Rectal smooth muscle tissue (tissue), 1 donor: ENCODE data around the gene RC3H2.
"Not testable (repeated sequence)": the region's sequence is repeated elsewhere in the genome, so short reads cannot be mapped to it uniquely, and the experiment has no call there.

Experiments used
- H3K27ac ChIP-seq: one replicate; pipeline ENCODE4 v1.7.0; 2013; ENCODE audit warnings: low read depth, low read length, inconsistent platforms
- H3K27me3 ChIP-seq: one replicate; pipeline ENCODE4 v1.7.0; 2013; ENCODE audit warnings: low read length; ENCODE audit not compliant: control insufficient read depth, insufficient read depth
- H3K36me3 ChIP-seq: one replicate; pipeline ENCODE4 v1.7.0; 2013; ENCODE audit warnings: low read length; ENCODE audit not compliant: control insufficient read depth, insufficient read depth
- H3K4me1 ChIP-seq: one replicate; pipeline ENCODE4 v1.7.0; 2013; ENCODE audit warnings: low read length; ENCODE audit not compliant: control insufficient read depth, insufficient read depth
- H3K4me3 ChIP-seq: one replicate; pipeline ENCODE4 v1.7.0; 2013; ENCODE audit warnings: low read length
- H3K9ac ChIP-seq: one replicate; pipeline ENCODE4 v1.7.0; 2013; ENCODE audit warnings: low read length

RC3H2 gene

DNA sequence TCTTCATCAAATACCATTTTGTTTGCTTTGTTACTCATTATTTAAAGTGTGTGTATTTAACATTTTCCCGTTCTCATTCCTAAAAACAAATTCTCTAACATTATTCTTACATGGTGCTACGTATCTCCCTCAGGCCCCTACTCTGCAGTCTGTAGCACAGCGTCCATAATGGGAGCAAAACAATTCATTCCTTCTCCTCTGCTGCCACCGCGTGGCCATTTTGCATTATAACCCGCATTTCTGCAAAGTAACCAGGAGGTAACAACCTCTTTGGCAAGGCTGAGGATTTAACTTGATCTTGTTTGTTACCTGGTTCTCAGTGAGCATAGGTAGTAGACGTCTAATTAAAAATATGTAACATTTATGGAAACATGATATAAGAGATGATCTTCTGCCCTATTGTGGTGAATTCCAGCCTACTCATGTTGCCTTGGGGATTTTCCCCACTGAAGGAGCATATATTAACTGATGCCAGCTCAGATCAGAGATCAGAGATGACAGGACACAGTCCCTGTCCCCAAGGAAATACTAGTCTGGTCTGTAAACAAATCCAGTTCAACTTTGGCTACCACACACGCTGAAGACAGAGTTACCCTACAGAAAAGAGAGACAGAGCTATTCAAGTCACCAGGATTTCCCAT is 94.7 kb downstream of the RC3H2 start:
- Histone ChIP-seq H3K9ac (no peak overlapping the region), H3K27ac (no peak overlapping the region), H3K4me3 (no peak overlapping the region), H3K4me1 (no peaks in the 10 kb centered on the region), H3K27me3 (no peaks in the 10 kb centered on the region), H3K36me3 (no peaks in the 10 kb centered on the region)

DNA sequence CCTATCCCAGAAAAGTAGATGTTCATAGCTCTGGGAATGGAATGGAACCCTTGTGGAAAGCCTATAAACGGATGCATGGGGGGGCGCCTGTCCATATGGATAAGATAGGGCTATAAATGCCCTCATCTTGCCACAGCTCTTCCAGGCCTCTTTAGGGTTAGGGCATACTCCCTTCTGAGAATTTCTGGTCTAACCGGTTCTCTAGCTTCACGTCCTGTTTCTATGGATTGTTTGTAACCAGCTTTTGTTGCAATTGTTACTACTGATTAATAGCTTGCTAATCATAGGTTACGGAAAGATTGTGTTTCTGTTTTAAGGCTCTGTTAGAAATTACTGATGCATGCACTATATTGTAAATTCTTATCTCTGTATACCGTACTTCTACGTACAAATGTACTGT is 95.9 kb downstream of the RC3H2 start:
- H3K9ac ChIP-seq, H3K4me1 ChIP-seq, H3K27ac ChIP-seq, H3K36me3 ChIP-seq, H3K4me3 ChIP-seq, H3K27me3 ChIP-seq: not testable (repeated sequence)

DNA sequence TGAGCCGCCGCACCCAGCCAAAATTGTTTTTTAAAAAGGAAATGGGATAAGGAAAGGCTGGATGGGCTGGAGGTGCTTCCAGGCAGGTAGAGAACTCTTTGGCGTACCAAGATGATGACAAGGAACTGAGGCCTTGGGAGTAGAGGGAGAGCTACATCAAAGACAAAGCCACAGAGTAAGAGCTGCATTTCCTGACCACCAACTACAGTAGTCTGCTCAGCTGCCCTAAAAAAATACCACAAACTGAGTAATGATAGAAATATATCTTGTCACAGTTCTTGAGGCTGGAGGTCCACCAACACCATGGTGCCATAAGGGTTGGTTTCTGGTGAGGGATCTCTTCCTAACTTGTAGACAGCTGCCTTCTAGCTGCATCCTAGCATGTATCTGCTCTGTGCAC is 97.0 kb downstream of the RC3H2 start:
- no peaks in the 10 kb centered on the region for H3K27me3 ChIP-seq
- H3K9ac ChIP-seq, result no peak overlapping the region
- H3K4me3 ChIP-seq, result no peak overlapping the region
- no peak overlapping the region for H3K27ac ChIP-seq
- no peaks in the 10 kb centered on the region for H3K4me1 ChIP-seq
- no peaks in the 10 kb centered on the region for H3K36me3 ChIP-seq

- H3K4me3 ChIP-seq, result no peak overlapping the region
- H3K36me3 ChIP-seq, result no peaks in the 10 kb centered on the region
- H3K4me1 ChIP-seq, result no peaks in the 10 kb centered on the region
- no peak overlapping the region for H3K27ac ChIP-seq
- H3K27me3 ChIP-seq, result no peaks in the 10 kb centered on the region
- H3K9ac ChIP-seq, result no peak overlapping the region
These were observed 97.8 kb downstream of the RC3H2 start for GRCh38 chr9:122807271-122807900.

GRCh38 chr9:122806661-122807060 is 98.5 kb downstream of the RC3H2 start:
- no peak overlapping the region for H3K4me3 ChIP-seq
- no peaks in the 10 kb centered on the region for H3K27me3 ChIP-seq
- no peak overlapping the region for H3K27ac ChIP-seq
- no peaks in the 10 kb centered on the region for H3K36me3 ChIP-seq
- H3K9ac ChIP-seq, result no peak overlapping the region
- no peaks in the 10 kb centered on the region for H3K4me1 ChIP-seq

- Histone ChIP-seq H3K4me1 (no peaks in the 10 kb centered on the region), H3K36me3 (no peaks in the 10 kb centered on the region), H3K4me3 (no peak within 1 kb of the TSS), H3K9ac (no peak within 1 kb of the TSS), H3K27me3 (no peaks in the 10 kb centered on the region), H3K27ac (no peak within 1 kb of the TSS)
These were observed 104.8 kb downstream of the RC3H2 start, which contains the start of gene OR1K1 for GRCh38 chr9:122800066-122801060. TSS of gene OR1K1 (plus strand) at chr9:122800123. CDS start at chr9:122800123, 0 bp downstream.

DNA sequence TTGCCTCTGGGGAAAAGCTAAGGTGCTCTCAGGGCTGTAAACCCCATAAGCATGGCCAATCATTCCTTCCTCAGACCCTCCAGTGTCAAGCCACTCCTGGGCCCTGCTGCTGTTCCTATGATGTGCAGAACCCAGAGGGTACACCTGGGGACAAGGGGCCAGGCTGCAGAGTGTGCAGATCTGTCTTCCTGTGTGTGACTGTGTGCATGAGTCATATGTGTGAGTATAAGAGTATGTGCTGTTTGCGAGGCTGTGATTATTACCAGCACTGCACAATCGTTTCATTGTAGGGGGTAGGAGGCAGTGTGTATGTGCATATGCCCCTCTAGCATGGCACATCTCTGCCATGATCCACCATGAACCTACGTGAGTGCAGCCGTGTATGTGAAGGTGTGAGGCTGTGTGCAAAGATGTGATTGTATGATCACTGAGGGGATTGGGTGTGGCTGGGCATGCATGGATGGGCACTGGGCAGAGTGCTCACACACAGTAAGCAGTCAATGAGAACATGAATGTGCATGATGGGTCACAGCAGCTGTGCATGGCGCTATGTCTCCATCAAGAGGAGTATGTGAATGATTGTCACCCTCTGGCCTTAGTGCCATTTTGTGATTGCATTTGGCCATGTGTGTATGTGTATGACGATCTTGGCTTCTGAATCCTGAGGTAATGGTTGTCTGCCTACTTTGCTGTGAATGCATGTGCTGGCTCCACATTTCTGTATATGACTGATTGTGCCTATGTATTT is 107.7 kb downstream of the RC3H2 start:
- Histone ChIP-seq H3K4me1 (no peaks in the 10 kb centered on the region), H3K27ac (no peak overlapping the region), H3K4me3 (no peak overlapping the region), H3K36me3 (no peaks in the 10 kb centered on the region), H3K9ac (no peak overlapping the region), H3K27me3 (no peaks in the 10 kb centered on the region)
